ENCODE data around the gene STMN3. TPM values are rescaled to one million over a fixed set of nuclear protein-coding genes. Genes with fewer than 3 reads are reported as not detected.

STMN3 gene
- total RNA-seq, 1 experiment from 2014 or later, result 15.8 TPM

GRCh38 chr20:63599396-63600050 is 53.7 kb downstream of the STMN3 start:
- no peaks in the 10 kb centered on the region for H3K9me3 ChIP-seq (ENCODE audit: low read length)
- DNase-seq (no peak), ATAC-seq (no peak)
- H3K4me1 ChIP-seq (ENCODE audit: insufficient read depth, low read length), result no peaks in the 10 kb centered on the region; the same call in 1 of the 2 replicates
- H2AFZ ChIP-seq (ENCODE audit: low read length), result no peak overlapping the region
- CTCF ChIA-PET, result no interaction called here
- TF ChIP-seq EZH2phosphoT487 (IDR thresholded peaks at IDR 0.05; ENCODE audit: borderline replicate concordance, low read length), result no peak
- TF ChIP-seq CTCF (conservative IDR thresholded peaks at IDR 0.05; ENCODE audit: low read depth, low read length), result no peak
- no peak overlapping the region for H3K4me3 ChIP-seq (ENCODE audit: low read length)
- BruUV-seq (replicated peaks), result no TSS peak
- POLR2A ChIA-PET (ENCODE audit: unreplicated experiment), result no interaction called here
- no peaks in the 10 kb centered on the region for H3K27me3 ChIP-seq (ENCODE audit: low read length)
- peaks cover 18% of the 10 kb centered on the region; the same call in 1 of the 2 replicates for H3K36me3 ChIP-seq (ENCODE audit: low read depth, low read length)
- no peak overlapping the region for H3K27ac ChIP-seq (ENCODE audit: low read length)
- no peaks in the 10 kb centered on the region for H3F3A ChIP-seq (ENCODE audit: low read length, unreplicated experiment)
- H3K79me2 ChIP-seq (ENCODE audit: low read length), result no peaks in the 10 kb centered on the region
- no peaks in the 10 kb centered on the region for H4K20me1 ChIP-seq (ENCODE audit: low read length)
- no peaks in the 10 kb centered on the region for H3K9me2 ChIP-seq (replicated peaks; ENCODE audit: low read length)
- H3K9ac ChIP-seq (ENCODE audit: low read length), result no peak overlapping the region
- intact Hi-C loops (cut with micrococcal nuclease), result no loop called here
- H3K4me2 ChIP-seq (ENCODE audit: low read length), result no peak overlapping the region

- ChIA-PET POLR2A (ENCODE audit: unreplicated experiment) (no interaction called here), CTCF (no interaction called here)
- Histone ChIP-seq H3K4me2 (ENCODE audit: low read length) (no peak overlapping the region), H3K4me3 (ENCODE audit: low read length) (no peak overlapping the region), H3F3A (ENCODE audit: low read length, unreplicated experiment) (no peaks in the 10 kb centered on the region), H3K9me2 (replicated peaks; ENCODE audit: low read length) (no peaks in the 10 kb centered on the region), H4K20me1 (ENCODE audit: low read length) (no peaks in the 10 kb centered on the region), H3K27me3 (ENCODE audit: low read length) (no peaks in the 10 kb centered on the region), H2AFZ (ENCODE audit: low read length) (no peak overlapping the region), H3K79me2 (ENCODE audit: low read length) (no peaks in the 10 kb centered on the region), H3K36me3 (ENCODE audit: low read depth, low read length) (peaks cover 18% of the 10 kb centered on the region; the same call in 1 of the 2 replicates), H3K9ac (ENCODE audit: low read length) (no peak overlapping the region), H3K4me1 (ENCODE audit: insufficient read depth, low read length) (no peaks in the 10 kb centered on the region; the same call in 1 of the 2 replicates), H3K27ac (ENCODE audit: low read length) (no peak overlapping the region), H3K9me3 (ENCODE audit: low read length) (no peaks in the 10 kb centered on the region)
- DNase-seq, result no peak
- BruUV-seq (replicated peaks), result no TSS peak
- no peak for ATAC-seq
- no peak for TF ChIP-seq CTCF (conservative IDR thresholded peaks at IDR 0.05; ENCODE audit: low read depth, low read length)
- no peak for TF ChIP-seq EZH2 (IDR thresholded peaks at IDR 0.05; ENCODE audit: low read length, unreplicated experiment)
- TF ChIP-seq EZH2phosphoT487 (IDR thresholded peaks at IDR 0.05; ENCODE audit: borderline replicate concordance, low read length), result no peak
- intact Hi-C loops (cut with micrococcal nuclease), result no loop called here
These were observed 54.5 kb downstream of the STMN3 start for GRCh38 chr20:63598479-63599395.

Data from PC-3 (cell line).